ENCODE data around the gene WDCP.

DNA sequence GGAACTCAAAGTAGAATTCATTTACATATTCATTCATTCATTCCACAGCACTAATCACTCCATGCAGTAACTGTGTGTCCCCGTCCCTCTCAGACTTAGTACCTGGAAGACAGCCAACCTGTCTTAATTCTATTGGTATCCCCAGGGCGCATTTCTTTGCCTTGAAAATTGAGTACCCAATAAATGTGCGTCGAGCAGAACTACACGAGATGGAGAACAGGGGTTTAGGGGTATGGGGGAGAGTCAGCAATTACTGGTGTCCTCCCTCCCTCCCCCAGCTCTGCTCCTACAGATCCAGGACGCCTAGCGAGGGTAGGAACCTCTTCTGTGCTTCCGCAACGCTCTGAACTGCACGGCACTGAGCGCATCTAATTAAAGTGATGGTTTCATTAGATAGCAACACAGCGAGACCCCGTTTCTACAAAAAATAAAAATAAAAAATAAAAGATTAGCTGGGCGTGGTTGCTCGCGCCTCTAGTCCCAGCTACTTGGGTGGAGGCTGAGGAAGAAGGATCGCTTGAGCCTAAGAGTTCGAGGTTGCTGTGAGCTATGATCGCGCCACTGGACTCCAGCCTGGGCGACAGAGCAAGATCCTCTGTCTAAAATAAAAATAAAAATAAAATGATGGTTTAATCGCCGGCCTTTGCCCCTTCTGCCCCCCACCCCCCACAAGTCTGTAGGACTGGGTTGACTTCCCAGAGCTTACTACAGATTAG lies 1.7 kb upstream of the WDCP start:
- TF ChIP-seq, protein P1, sequence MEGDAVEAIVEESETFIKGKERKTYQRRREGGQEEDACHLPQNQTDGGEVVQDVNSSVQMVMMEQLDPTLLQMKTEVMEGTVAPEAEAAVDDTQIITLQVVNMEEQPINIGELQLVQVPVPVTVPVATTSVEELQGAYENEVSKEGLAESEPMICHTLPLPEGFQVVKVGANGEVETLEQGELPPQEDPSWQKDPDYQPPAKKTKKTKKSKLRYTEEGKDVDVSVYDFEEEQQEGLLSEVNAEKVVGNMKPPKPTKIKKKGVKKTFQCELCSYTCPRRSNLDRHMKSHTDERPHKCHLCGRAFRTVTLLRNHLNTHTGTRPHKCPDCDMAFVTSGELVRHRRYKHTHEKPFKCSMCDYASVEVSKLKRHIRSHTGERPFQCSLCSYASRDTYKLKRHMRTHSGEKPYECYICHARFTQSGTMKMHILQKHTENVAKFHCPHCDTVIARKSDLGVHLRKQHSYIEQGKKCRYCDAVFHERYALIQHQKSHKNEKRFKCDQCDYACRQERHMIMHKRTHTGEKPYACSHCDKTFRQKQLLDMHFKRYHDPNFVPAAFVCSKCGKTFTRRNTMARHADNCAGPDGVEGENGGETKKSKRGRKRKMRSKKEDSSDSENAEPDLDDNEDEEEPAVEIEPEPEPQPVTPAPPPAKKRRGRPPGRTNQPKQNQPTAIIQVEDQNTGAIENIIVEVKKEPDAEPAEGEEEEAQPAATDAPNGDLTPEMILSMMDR (IDR thresholded peaks at IDR 0.05), result no peak
- TF ChIP-seq EZH2 (IDR thresholded peaks at IDR 0.05; ENCODE audit: borderline replicate concordance, insufficient read depth, low read depth, low read length, poor library complexity, severe bottlenecking), result no peak
